Prostate gland (tissue), 2 donors: ENCODE measurements around the gene MYH15.

Source experiments
- CTCF ChIP-seq, 4 experiments: fragments of 200-600 bp in 2 of 4; fragments of 450-650 bp in 2 of 4; sonication (generic) in 2 of 4; IDR thresholded peaks; 1 replicate in 3 of 4; 2 replicates in 1 of 4; pipeline ENCODE4 v1.5.1; 2016 to 2019; ENCODE audit warnings: antibody characterized with exemption in 4 of 4, mild to moderate bottlenecking in 2 of 4, moderate library complexity in 2 of 4
- POLR2A ChIP-seq: fragments of 450-650 bp; IDR thresholded peaks from one replicate; pipeline ENCODE4 v1.6.1; 2016; ENCODE audit warnings: antibody characterized with exemption, mild to moderate bottlenecking

GRCh38 chr3:108441071-108441507, 69.3 kb downstream of the MYH15 start:
- TF ChIP-seq CTCF (IDR thresholded peaks at IDR 0.05) (no peak), POLR2A (no peak)
